Fibroblast of villous mesenchyme (primary cell): ENCODE measurements around the gene SKIC2. TPM values are rescaled to one million over a fixed set of nuclear protein-coding genes. Genes with fewer than 3 reads are reported as not detected.
A peak's percentile ranks its signal among the peaks of the same experiment; 100 is the strongest.

ENCODE experiments used
- DNase-seq: peaks from one replicate; pipeline ENCODE4 v3.0.0-alpha.2; 2010; ENCODE audit warnings: low read depth
- H3K4me3 ChIP-seq: 2 replicates; pipeline ENCODE4 v1.5.1; 2011; ENCODE audit warnings: low read depth, mild to moderate bottlenecking, low read length
- CTCF ChIP-seq: IDR thresholded peaks from 2 replicates; pipeline ENCODE4 v1.5.1; 2012; ENCODE audit warnings: low read depth, mild to moderate bottlenecking, low read length; ENCODE audit not compliant: insufficient read depth
- total RNA-seq: library from RNA; depleted of rRNA; stranded (reverse); fragments of >200 nt; gene quantifications from 2 replicates; pipeline ENCODE4 v1.2.3, GENCODE V29; 2012

SKIC2 gene
- total RNA-seq, 1 donor = 52.2 TPM

GRCh38 chr6:31919624-31920303, 39.2 kb upstream of the SKIC2 start:
- TF ChIP-seq CTCF = no peak
- DNase-seq = no peak
- no peak overlapping the region for H3K4me3 ChIP-seq

GRCh38 chr6:31920811-31921210, 38.2 kb upstream of the SKIC2 start:
- peak; percentile 37 for DNase-seq
- TF ChIP-seq CTCF = no peak

GRCh38 chr6:31922942-31923341, 36.0 kb upstream of the SKIC2 start:
- TF ChIP-seq CTCF = peak; percentile 28
- peak; percentile 25 for DNase-seq
- H3K4me3 ChIP-seq = no peak overlapping the region

More at GRCh38 chr6:31920811-31921210, 38.2 kb upstream of the SKIC2 start:
- no peak overlapping the region for H3K4me3 ChIP-seq

- no peak for DNase-seq
- peak within 1 kb of the TSS; percentile 33 for H3K4me3 ChIP-seq
- no peak for TF ChIP-seq CTCF
These were observed 31.6 kb upstream of the SKIC2 start, which contains the start of gene C2 for GRCh38 chr6:31927242-31927862. TSS of gene C2 (plus strand) at chr6:31927717. CDS start at chr6:31927753, 36 bp downstream.

GRCh38 chr6:31927863-31928671, 30.9 kb upstream of the SKIC2 start:
- peak overlapping the region; percentile 33 for H3K4me3 ChIP-seq
- no peak for DNase-seq
- TF ChIP-seq CTCF = no peak

- no peak overlapping the region for H3K4me3 ChIP-seq
- no peak for DNase-seq
- TF ChIP-seq CTCF = no peak
These were observed 30.4 kb upstream of the SKIC2 start for GRCh38 chr6:31928672-31928939.
